Activated naive CD4-positive, alpha-beta T cell treated with anti-CD3 and anti-CD28 coated beads, Interleukin-2, amount 50 U/mL, for 72 hours (primary cell): ENCODE data around the gene SLC35E3. TPM values are rescaled to one million over a fixed set of nuclear protein-coding genes. Genes with fewer than 3 reads are reported as not detected.

Experiments used
- ATAC-seq, 2 donors: fragments of 150-1000 bp; cut with Tn5 transposase; 2 replicates each; pipeline ENCODE4 v1.10.0; 2021; ENCODE audit warnings: mild to moderate bottlenecking in 2 of 2, moderate library complexity in 2 of 2
- DNase-seq, 2 donors: peaks; one replicate each; pipeline ENCODE4 v3.0.0; 2021 to 2022; ENCODE audit warnings: low spot score in 2 of 2
- H3K27ac Mint-ChIP-seq, 2 donors: one replicate each; pipeline ENCODE4 v1.8.0; 2022; ENCODE audit warnings: mild to moderate bottlenecking in 2 of 2, mixed read lengths in 2 of 2
- H3K36me3 Mint-ChIP-seq, 2 donors: one replicate each; pipeline ENCODE4 v1.8.0; 2022; ENCODE audit warnings: mixed read lengths in 2 of 2
- H3K9me3 Mint-ChIP-seq, 2 donors: one replicate each; pipeline ENCODE4 v1.8.0; 2022; ENCODE audit warnings: mixed read lengths in 2 of 2
- total RNA-seq, 2 donors: library from RNA; stranded (reverse); gene quantifications; one replicate each; pipeline ENCODE4 v1.2.3, GENCODE V29; 2022

SLC35E3 gene
- total RNA-seq, 2 donors from 2014 or later: 5.3 to 9.4 TPM

DNA sequence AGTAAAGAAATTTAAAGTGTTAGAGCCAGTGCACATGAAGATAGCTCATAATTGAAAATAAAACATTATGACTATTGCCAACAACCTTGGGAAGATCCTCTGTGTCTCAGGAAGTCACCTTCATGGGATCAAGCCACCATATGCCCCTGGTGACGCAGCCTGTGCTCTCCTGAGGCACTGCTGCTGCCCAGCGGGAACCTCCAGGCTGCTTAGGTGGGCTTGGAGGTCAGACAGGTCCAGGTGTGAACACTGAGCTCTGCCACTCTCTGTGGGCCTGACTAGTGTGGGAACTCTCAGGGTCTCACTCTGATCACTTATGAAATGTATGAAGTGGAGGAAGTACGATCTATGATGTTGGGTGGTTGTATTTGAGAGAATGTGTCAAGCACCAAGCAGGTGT, 16.7 kb downstream of the SLC35E3 start:
- no peak for ATAC-seq
- H3K36me3 Mint-ChIP-seq: peaks cover 4 to 6% of the 10 kb centered on the region in 2 donors
- H3K9me3 Mint-ChIP-seq: no peaks in the 10 kb centered on the region
- H3K27ac Mint-ChIP-seq: no peak overlapping the region
- no peak for DNase-seq

GRCh38 chr12:68765696-68766095, 19.7 kb downstream of the SLC35E3 start:
- DNase-seq (no peak), ATAC-seq (no peak)
- H3K9me3 Mint-ChIP-seq: peaks cover 0 to 3% of the 10 kb centered on the region in 2 donors
- no peak overlapping the region for H3K27ac Mint-ChIP-seq
- no peaks in the 10 kb centered on the region for H3K36me3 Mint-ChIP-seq

DNA sequence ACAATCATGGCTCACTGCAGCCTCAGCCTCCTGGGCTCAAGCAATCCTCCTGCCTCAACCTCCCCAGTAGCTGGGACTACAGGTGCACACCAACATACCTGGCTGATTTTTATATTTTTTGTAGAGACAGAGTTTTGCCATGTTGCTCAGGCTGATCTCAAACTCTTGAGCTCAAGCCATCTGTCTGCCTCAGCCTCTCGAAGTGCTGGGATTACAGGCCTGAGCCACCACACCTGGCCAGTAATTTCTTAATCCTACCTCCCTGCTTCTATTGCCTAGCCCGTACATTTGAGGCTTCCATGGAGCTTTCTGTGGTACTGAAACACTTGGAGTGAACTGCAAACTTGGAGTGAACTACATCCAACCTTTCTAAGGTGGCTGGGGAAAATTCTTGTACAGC, 20.7 kb downstream of the SLC35E3 start:
- ATAC-seq (no peak), DNase-seq (no peak)
- H3K36me3 Mint-ChIP-seq: no peaks in the 10 kb centered on the region
- H3K27ac Mint-ChIP-seq: no peak overlapping the region
- peaks cover 0 to 3% of the 10 kb centered on the region in 2 donors for H3K9me3 Mint-ChIP-seq

DNA sequence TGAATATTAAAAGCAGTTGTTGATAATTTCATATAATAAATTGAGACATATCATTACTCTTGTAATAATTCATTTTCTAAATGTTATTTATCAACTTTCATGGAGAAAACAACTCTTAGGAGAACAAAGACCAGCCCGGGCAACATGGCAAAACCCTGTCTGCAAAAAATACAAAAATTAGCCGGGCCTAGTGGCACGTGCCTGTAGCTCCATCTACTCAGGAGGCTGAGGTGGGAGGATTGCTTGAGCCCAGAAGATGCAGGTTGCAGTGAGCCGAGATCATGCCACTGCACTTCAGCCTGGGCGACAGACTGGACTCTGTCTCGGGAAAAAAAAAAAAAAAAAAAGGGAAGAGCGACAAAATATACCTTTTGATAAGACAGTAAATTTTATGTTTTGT, 21.2 kb downstream of the SLC35E3 start:
- no peak overlapping the region for H3K27ac Mint-ChIP-seq

GRCh38 chr12:68768431-68768939, 22.5 kb downstream of the SLC35E3 start:
- no peak overlapping the region for H3K27ac Mint-ChIP-seq
- H3K9me3 Mint-ChIP-seq: peaks cover 0 to 3% of the 10 kb centered on the region in 2 donors
- DNase-seq: no peak
- H3K36me3 Mint-ChIP-seq: no peaks in the 10 kb centered on the region
- ATAC-seq: no peak

More for the DNA sequence above, 21.2 kb downstream of the SLC35E3 start:
- H3K36me3 Mint-ChIP-seq: no peaks in the 10 kb centered on the region
- DNase-seq (no peak), ATAC-seq (no peak)
- peaks cover 0 to 3% of the 10 kb centered on the region in 2 donors for H3K9me3 Mint-ChIP-seq

- Mint-ChIP-seq H3K36me3 (no peaks in the 10 kb centered on the region), H3K27ac (no peak overlapping the region), H3K9me3 (peaks cover 0 to 3% of the 10 kb centered on the region in 2 donors)
- ATAC-seq (no peak), DNase-seq (no peak)
These were observed 24.0 kb downstream of the SLC35E3 start for GRCh38 chr12:68769941-68770340.

- H3K9me3 Mint-ChIP-seq: peaks cover 0 to 3% of the 10 kb centered on the region in 2 donors
- ATAC-seq (no peak), DNase-seq (no peak)
- H3K27ac Mint-ChIP-seq: no peak overlapping the region
- no peaks in the 10 kb centered on the region for H3K36me3 Mint-ChIP-seq
These were observed 25.4 kb downstream of the SLC35E3 start for GRCh38 chr12:68771223-68771925.

DNA sequence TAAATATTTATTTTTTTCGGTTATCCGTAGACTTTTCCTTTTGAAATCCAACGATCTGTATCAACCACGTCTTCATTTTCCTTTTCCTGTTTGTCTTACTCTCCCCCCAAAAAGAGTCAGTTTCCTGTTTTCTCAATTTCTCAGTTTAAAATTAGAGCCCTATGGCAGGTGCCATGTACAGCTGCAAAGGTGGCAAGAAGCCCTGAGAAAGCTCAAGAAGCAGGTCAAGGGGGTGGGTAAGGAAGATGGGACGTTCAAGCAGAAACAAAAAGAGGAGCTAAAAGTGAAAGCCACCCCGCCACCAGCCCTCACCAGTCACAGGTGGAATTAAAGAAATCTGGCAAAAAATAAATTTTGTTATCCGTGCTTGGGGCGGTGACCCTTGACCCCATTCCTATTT, 26.7 kb downstream of the SLC35E3 start:
- H3K9me3 Mint-ChIP-seq: peaks cover 0 to 3% of the 10 kb centered on the region in 2 donors
- ATAC-seq (no peak), DNase-seq (no peak)
- H3K36me3 Mint-ChIP-seq: no peaks in the 10 kb centered on the region
- peak overlapping the region in 1 of 2 donors; percentile 68 for H3K27ac Mint-ChIP-seq

- Mint-ChIP-seq H3K27ac (no peak overlapping the region), H3K9me3 (peaks cover 0 to 3% of the 10 kb centered on the region in 2 donors), H3K36me3 (no peaks in the 10 kb centered on the region)
- ATAC-seq: no peak
- no peak for DNase-seq
These were observed 27.6 kb downstream of the SLC35E3 start for GRCh38 chr12:68773582-68773981.

GRCh38 chr12:68775121-68775630, 29.2 kb downstream of the SLC35E3 start:
- H3K27ac Mint-ChIP-seq: no peak overlapping the region
- DNase-seq (no peak), ATAC-seq (no peak)
- H3K9me3 Mint-ChIP-seq: peaks cover 0 to 2% of the 10 kb centered on the region in 2 donors
- H3K36me3 Mint-ChIP-seq: no peaks in the 10 kb centered on the region

- Mint-ChIP-seq H3K27ac (no peak overlapping the region), H3K36me3 (no peaks in the 10 kb centered on the region), H3K9me3 (no peaks in the 10 kb centered on the region)
- no peak for ATAC-seq
- DNase-seq: no peak
These were observed 31.1 kb downstream of the SLC35E3 start for GRCh38 chr12:68776976-68777610.

DNA sequence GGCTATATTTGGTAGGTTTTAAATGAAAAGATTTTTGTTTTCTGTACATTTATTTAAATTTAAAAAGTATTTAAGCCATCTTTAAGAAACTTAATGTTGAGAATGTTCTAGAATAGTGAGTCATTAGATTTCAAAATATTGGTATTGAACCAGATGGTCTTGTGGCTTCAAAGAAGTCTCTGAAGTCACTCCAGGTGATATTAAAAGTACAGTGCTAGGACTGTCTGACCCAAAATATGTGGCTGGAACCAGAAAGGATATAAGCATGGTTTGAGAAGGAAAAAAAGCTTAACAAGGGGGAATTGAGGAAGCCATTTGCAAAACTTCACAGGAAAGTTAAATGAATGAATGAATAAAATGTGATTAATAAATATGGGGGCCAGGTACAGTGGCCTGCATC, 33.3 kb downstream of the SLC35E3 start:
- H3K36me3 Mint-ChIP-seq: no peaks in the 10 kb centered on the region

DNA sequence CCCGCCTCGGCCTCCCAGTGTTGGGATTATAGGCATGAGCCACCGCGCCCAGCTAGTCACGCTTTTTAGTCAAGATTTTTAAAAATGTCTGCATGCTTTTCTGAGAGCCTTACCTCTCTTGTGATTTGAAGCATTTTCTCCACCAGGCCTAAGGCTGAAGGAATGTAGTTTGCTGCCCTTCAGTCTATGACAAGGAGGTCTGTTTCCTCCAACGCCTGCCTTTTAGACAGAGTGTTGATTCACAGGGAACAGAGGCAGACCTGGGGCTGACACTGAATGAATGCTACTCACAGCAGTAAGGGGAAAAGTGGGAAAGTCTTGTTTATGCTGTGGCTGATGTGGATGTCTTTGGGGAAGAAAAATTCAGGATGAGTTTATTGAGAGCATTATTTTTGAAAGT, 34.8 kb downstream of the SLC35E3 start:
- ATAC-seq (no peak), DNase-seq (no peak)
- peak overlapping the region in 1 of 2 donors; percentile 21 for H3K27ac Mint-ChIP-seq
- no peaks in the 10 kb centered on the region for H3K9me3 Mint-ChIP-seq
- no peaks in the 10 kb centered on the region for H3K36me3 Mint-ChIP-seq

More for the DNA sequence above, 33.3 kb downstream of the SLC35E3 start:
- Mint-ChIP-seq H3K27ac (peak overlapping the region in 1 of 2 donors; percentile 17), H3K9me3 (no peaks in the 10 kb centered on the region)
- DNase-seq (no peak), ATAC-seq (no peak)

- H3K27ac Mint-ChIP-seq: peak overlapping the region in 1 of 2 donors; percentile 21
- DNase-seq: no peak
- H3K36me3 Mint-ChIP-seq: no peaks in the 10 kb centered on the region
- H3K9me3 Mint-ChIP-seq: no peaks in the 10 kb centered on the region
- no peak for ATAC-seq
These were observed 35.8 kb downstream of the SLC35E3 start for GRCh38 chr12:68781728-68782127.

DNA sequence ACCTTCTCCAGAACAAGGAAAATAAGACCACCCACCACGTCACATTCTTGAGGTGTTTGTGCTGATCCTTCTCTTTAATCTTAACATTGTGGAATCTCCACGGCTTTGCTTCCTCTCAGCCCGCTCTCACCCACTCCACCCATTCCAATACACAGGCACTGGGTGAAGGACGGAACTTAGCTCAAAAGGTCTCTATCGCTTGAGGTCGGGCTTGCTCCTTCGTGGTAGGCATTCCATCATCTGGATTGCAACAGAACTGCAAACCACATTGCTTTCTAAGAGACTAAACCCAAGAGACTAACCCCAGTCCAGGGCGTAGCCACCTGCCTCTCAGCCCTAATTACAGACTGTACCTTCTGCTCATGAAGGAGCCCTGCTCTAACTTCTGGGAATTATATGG, 38.0 kb downstream of the SLC35E3 start:
- Mint-ChIP-seq H3K36me3 (no peaks in the 10 kb centered on the region), H3K27ac (no peak overlapping the region), H3K9me3 (no peaks in the 10 kb centered on the region)
- DNase-seq (no peak), ATAC-seq (no peak)

- H3K9me3 Mint-ChIP-seq: no peaks in the 10 kb centered on the region
These were observed 39.4 kb downstream of the SLC35E3 start for GRCh38 chr12:68785358-68785757.

GRCh38 chr12:68785823-68786222, 39.8 kb downstream of the SLC35E3 start:
- no peaks in the 10 kb centered on the region for H3K9me3 Mint-ChIP-seq
- no peaks in the 10 kb centered on the region for H3K36me3 Mint-ChIP-seq
- ATAC-seq (no peak), DNase-seq (no peak)
- H3K27ac Mint-ChIP-seq: no peak overlapping the region

More at GRCh38 chr12:68785358-68785757, 39.4 kb downstream of the SLC35E3 start:
- no peak for DNase-seq
- Mint-ChIP-seq H3K36me3 (no peaks in the 10 kb centered on the region), H3K27ac (no peak overlapping the region)
- no peak for ATAC-seq
